K562 (cell line): Measurements from ENCODE around the gene ATP6V0E1.

Source experiments
- CAMTA2 ChIP-seq: fragments of 250-450 bp; sonication (Bioruptor Pico); conservative IDR thresholded peaks from 2 replicates; pipeline ENCODE4 v1.5.1; 2022
- RB1 ChIP-seq: fragments of 450-650 bp; IDR thresholded peaks from 2 replicates; pipeline ENCODE4 v1.6.1; 2017; ENCODE audit warnings: low read depth, mild to moderate bottlenecking

- no peak for TF ChIP-seq CAMTA2
- TF ChIP-seq RB1 = no peak
Measured at GRCh38 chr5:173015192-173015591, 31.6 kb downstream of the ATP6V0E1 start.
